GM23338 (cell line): ENCODE data around the gene GHDC.

Source experiments
- CREB1 ChIP-seq: fragments of 250-450 bp; sonication (Bioruptor Pico); IDR thresholded peaks from 2 replicates; pipeline ENCODE4 v1.5.0; 2020; ENCODE audit warnings: low read depth, mild to moderate bottlenecking, moderate library complexity
- ETS1 ChIP-seq: IDR thresholded peaks from 2 replicates; pipeline ENCODE4 v1.6.1; 2016; ENCODE audit warnings: antibody characterized with exemption
- EZH2 ChIP-seq: fragments of 200-600 bp; sonication (generic); IDR thresholded peaks from one replicate; pipeline ENCODE4 v1.8.0; 2017; ENCODE audit warnings: antibody characterized with exemption, mild to moderate bottlenecking, low read depth; ENCODE audit not compliant: unreplicated experiment
- EZH2phosphoT487 ChIP-seq: fragments of 200-600 bp; sonication (generic); IDR thresholded peaks from one replicate; pipeline ENCODE4 v1.8.1; 2018; ENCODE audit warnings: antibody characterized with exemption; ENCODE audit not compliant: unreplicated experiment
- JUNB ChIP-seq: IDR thresholded peaks from one replicate; pipeline ENCODE4 v1.6.1; 2016; ENCODE audit warnings: antibody characterized with exemption; ENCODE audit not compliant: unreplicated experiment
- NANOG ChIP-seq: IDR thresholded peaks from 2 replicates; pipeline ENCODE4 v1.6.1; 2016; ENCODE audit warnings: antibody characterized with exemption, borderline replicate concordance
- POLR2AphosphoS5 ChIP-seq: IDR thresholded peaks from 2 replicates; pipeline ENCODE4 v1.6.1; 2016; ENCODE audit warnings: antibody characterized with exemption, low read depth
- STAT1 ChIP-seq: IDR thresholded peaks from one replicate; pipeline ENCODE4 v1.6.1; 2016; ENCODE audit warnings: antibody characterized with exemption; ENCODE audit not compliant: unreplicated experiment
- ZNF114 ChIP-seq: fragments of 250-450 bp; sonication (Bioruptor Pico); IDR thresholded peaks from 2 replicates; pipeline ENCODE4 v1.5.0; 2020; ENCODE audit warnings: mild to moderate bottlenecking, moderate library complexity
- ZNF331 ChIP-seq: fragments of 250-450 bp; sonication (Bioruptor Pico); IDR thresholded peaks from 2 replicates; pipeline ENCODE4 v1.5.0; 2020; ENCODE audit warnings: low read depth, mild to moderate bottlenecking, moderate library complexity
- TF ChIP-seq, protein P1 (sequence below), 2 experiments: fragments of 200-600 bp in 1 of 2; sonication (generic) in 1 of 2; conservative IDR thresholded peaks; 2 replicates each; pipeline versions ENCODE4 v1.5.1 to v1.6.1; 2016 to 2017; ENCODE audit warnings: antibody characterized with exemption in 2 of 2, low read depth in 2 of 2, mild to moderate bottlenecking in 2 of 2, moderate library complexity in 1 of 2
- TF ChIP-seq, protein P2 (sequence below): IDR thresholded peaks from one replicate; pipeline ENCODE4 v1.6.1; 2018; ENCODE audit warnings: antibody characterized with exemption; ENCODE audit not compliant: unreplicated experiment

DNA sequence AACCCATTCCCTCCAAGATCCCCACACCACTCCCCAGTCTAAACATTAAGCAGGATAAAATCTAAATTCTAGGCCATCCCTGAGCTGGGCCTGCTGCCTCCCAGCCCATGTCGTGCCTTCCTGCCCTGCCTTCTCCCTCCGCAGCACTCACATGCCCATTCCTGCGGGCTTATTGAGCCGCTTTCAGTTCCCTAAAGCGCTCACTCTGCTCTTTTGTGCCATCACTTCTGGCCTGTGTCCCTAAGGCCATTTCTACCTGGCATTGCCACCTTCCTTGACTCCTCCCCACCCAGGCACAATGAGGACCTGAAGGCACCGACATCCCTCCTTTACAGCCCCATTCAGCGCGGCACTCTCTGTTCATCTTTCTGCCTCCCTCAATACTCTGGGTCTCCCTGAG lies 26.5 kb downstream of the GHDC start:
- TF ChIP-seq, protein P1, sequence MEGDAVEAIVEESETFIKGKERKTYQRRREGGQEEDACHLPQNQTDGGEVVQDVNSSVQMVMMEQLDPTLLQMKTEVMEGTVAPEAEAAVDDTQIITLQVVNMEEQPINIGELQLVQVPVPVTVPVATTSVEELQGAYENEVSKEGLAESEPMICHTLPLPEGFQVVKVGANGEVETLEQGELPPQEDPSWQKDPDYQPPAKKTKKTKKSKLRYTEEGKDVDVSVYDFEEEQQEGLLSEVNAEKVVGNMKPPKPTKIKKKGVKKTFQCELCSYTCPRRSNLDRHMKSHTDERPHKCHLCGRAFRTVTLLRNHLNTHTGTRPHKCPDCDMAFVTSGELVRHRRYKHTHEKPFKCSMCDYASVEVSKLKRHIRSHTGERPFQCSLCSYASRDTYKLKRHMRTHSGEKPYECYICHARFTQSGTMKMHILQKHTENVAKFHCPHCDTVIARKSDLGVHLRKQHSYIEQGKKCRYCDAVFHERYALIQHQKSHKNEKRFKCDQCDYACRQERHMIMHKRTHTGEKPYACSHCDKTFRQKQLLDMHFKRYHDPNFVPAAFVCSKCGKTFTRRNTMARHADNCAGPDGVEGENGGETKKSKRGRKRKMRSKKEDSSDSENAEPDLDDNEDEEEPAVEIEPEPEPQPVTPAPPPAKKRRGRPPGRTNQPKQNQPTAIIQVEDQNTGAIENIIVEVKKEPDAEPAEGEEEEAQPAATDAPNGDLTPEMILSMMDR (conservative IDR thresholded peaks at IDR 0.05; ENCODE audit: low read depth in 2 of 2) = no peak
- no peak for TF ChIP-seq EZH2
- TF ChIP-seq POLR2AphosphoS5 = no peak
- TF ChIP-seq, protein P2, sequence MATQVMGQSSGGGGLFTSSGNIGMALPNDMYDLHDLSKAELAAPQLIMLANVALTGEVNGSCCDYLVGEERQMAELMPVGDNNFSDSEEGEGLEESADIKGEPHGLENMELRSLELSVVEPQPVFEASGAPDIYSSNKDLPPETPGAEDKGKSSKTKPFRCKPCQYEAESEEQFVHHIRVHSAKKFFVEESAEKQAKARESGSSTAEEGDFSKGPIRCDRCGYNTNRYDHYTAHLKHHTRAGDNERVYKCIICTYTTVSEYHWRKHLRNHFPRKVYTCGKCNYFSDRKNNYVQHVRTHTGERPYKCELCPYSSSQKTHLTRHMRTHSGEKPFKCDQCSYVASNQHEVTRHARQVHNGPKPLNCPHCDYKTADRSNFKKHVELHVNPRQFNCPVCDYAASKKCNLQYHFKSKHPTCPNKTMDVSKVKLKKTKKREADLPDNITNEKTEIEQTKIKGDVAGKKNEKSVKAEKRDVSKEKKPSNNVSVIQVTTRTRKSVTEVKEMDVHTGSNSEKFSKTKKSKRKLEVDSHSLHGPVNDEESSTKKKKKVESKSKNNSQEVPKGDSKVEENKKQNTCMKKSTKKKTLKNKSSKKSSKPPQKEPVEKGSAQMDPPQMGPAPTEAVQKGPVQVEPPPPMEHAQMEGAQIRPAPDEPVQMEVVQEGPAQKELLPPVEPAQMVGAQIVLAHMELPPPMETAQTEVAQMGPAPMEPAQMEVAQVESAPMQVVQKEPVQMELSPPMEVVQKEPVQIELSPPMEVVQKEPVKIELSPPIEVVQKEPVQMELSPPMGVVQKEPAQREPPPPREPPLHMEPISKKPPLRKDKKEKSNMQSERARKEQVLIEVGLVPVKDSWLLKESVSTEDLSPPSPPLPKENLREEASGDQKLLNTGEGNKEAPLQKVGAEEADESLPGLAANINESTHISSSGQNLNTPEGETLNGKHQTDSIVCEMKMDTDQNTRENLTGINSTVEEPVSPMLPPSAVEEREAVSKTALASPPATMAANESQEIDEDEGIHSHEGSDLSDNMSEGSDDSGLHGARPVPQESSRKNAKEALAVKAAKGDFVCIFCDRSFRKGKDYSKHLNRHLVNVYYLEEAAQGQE = no peak
- TF ChIP-seq EZH2phosphoT487 = no peak
- TF ChIP-seq ETS1 = no peak
- no peak for TF ChIP-seq JUNB
- TF ChIP-seq CREB1 (CRISPR knock-in tag) = no peak
- TF ChIP-seq STAT1 = no peak
- TF ChIP-seq ZNF114 (CRISPR knock-in tag) = no peak
- TF ChIP-seq NANOG = no peak
- no peak for TF ChIP-seq ZNF331 (CRISPR knock-in tag)
